AG08396 (cell line): ENCODE data around the gene SYNE2.
"Not testable (repeated sequence)": the region's sequence is repeated elsewhere in the genome, so short reads cannot be mapped to it uniquely, and the experiment has no call there.

Experiments used
- DNase-seq: peaks from one replicate; pipeline ENCODE4 v3.0.0; 2012; ENCODE audit warnings: low spot score, mixed read lengths

Gene SYNE2, protein sequence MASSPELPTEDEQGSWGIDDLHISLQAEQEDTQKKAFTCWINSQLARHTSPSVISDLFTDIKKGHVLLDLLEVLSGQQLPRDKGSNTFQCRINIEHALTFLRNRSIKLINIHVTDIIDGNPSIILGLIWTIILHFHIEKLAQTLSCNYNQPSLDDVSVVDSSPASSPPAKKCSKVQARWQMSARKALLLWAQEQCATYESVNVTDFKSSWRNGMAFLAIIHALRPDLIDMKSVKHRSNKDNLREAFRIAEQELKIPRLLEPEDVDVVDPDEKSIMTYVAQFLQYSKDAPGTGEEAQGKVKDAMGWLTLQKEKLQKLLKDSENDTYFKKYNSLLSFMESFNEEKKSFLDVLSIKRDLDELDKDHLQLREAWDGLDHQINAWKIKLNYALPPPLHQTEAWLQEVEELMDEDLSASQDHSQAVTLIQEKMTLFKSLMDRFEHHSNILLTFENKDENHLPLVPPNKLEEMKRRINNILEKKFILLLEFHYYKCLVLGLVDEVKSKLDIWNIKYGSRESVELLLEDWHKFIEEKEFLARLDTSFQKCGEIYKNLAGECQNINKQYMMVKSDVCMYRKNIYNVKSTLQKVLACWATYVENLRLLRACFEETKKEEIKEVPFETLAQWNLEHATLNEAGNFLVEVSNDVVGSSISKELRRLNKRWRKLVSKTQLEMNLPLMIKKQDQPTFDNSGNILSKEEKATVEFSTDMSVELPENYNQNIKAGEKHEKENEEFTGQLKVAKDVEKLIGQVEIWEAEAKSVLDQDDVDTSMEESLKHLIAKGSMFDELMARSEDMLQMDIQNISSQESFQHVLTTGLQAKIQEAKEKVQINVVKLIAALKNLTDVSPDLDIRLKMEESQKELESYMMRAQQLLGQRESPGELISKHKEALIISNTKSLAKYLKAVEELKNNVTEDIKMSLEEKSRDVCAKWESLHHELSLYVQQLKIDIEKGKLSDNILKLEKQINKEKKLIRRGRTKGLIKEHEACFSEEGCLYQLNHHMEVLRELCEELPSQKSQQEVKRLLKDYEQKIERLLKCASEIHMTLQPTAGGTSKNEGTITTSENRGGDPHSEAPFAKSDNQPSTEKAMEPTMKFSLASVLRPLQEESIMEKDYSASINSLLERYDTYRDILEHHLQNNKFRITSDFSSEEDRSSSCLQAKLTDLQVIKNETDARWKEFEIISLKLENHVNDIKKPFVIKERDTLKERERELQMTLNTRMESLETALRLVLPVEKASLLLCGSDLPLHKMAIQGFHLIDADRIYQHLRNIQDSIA (N-terminal part only)

DNA sequence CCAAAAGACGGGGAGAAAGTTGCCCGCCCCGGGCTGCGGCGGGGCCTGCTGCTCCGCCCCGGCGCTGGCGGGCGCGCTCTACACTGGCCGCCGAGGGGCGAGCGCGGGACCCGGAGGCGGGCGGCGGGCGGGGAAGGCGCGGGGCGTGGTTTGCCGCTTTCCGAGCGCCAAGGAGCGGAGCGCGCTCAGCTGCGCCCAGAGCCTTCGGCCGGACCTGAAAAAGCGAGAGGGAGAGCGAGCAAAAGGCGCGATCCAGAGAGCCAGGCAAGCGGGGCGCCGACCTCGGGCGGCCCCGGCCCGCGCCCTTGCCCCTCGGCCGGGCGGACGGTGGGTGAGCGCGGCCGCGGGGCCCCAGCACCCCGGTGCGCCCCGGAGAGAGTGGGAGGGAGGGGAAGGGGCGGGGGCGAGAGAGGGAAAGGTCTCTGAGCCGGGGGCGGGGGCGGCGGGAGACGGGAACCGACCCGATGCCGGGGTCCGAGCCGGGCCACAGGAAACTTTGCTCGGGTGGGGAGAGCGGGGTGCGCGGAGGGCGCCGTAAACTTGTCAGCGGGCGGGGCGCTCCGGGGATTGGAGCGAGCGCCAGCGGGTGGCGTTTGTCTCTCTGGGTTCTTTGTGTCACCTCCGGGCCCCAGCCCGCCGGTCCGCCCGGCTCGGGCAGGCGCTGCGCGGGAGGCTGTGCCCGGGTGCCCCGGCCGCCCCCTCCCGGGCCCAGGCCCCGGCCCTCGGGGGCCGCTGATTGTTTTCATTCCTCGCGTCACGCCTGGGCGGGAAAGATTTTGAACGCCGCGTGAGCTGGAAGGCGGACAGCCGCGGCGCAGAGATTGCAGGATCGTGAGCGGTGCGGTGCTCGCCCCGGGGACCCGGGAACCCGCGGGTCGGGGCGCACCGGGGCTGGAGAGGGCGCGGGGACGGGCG lies at the start of gene SYNE2:
Gene SYNE2, plus strand, starts transcription at position 188 of the 915 bp plus-strand sequence. CDS start 56,145 bp downstream, outside the sequence.
- DNase-seq = peak; percentile 91

DNA sequence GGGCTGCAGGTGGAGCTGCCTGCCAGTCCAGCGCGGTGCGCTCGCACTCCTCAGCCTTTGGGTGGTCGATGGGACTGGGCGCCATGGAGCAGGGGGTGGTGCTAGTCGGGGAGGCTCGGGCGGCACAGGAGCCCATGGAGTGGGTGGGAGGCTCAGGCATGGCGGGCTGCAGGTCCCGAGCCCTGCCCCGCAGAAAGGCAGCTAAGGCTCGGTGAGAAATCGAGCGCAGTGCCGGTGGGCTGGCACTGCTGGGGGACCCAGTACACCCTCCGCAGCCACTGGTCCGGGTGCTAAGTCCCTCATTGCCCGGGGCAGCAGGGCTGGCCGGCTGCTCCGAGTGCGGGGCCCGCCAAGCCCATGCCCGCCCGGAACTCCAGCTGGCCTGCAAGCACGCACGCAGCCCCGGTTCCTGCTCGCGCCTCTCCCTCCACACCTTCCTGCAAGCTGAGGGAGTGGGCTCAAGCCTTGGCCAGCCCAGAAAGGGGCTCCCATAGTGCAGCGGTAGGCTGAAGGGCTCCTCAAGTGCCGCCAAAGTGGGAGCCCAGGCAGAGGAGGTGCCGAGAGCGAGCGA lies 49.5 kb upstream of the SYNE2 start:
- DNase-seq = not testable (repeated sequence)

DNA sequence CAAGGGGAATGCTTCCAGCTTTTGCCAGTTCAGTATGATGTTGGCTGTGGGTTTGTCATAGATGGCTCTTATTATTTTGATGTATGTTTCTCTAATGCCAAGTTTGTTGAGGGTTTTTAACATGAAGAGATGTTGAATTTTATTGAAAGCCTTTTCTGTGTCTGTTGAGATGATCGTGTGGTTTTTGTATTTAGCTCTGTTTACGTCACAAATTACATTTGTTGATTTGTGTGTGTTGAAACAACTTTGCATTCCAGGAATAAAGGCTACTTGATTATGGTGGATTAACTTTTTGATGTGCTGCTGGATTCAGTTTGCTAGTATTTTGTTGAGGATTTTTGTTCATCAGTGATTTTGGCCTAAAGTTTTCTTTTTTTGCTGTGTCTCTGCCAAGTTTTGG lies 46.7 kb upstream of the SYNE2 start:
- DNase-seq = not testable (repeated sequence)

DNA sequence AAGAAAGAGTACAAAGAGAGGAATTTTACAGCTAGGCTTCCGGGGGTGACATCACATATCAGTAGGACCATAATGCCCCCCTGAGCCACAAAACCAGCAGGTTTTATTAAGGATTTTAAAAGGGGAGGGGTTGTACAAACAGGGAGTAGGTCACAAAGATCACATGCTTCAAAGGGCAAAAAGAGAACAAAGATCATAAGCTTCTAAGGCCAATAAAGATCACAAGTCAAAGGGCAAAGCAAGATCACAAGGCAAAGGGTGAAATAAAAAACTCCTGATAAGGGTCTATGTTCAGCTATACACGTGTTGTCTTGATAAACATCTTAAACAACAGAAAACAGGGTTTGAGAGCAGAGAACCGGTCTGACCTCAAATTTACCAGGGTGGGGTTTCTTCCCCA lies 41.1 kb upstream of the SYNE2 start:
- DNase-seq = not testable (repeated sequence)

DNA sequence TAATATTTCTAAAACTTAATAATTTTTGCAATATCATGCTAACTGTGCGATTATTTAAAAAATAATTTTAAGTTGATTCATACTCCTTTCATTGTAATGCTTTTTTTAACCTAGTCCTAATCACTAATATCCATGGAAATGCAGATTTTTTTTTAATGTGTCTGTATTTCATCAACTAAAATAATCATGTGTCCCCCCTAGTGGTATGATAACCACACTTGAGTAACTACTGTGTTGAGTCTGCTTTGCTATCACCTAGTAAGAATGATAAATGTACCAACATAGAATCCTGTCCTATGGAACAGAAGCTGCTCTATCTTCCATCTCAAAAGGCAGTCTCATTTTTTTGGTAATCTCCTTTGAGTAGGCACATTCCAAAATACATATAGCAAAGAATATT lies 19.1 kb upstream of the SYNE2 start:
- no peak for DNase-seq

DNA sequence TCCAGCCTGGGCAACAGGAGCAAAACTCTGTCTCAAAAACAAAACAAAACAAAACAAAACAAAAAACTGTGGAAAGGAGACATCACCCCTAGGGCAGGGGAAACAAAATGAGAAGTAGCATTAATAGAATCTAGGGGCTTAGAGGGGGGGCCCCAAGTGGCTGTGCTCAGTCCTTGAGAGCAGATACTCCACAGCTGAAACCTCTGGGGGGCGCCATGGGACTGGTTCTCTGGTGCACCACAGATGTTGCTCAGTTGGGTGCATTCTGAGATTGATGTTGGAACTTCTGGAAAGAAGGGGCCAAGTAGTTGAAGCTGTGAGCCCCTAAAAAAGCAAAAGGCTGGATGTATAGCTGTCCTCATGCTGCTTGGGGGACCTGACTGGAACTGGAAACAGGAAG lies 11.8 kb upstream of the SYNE2 start:
- no peak for DNase-seq

DNA sequence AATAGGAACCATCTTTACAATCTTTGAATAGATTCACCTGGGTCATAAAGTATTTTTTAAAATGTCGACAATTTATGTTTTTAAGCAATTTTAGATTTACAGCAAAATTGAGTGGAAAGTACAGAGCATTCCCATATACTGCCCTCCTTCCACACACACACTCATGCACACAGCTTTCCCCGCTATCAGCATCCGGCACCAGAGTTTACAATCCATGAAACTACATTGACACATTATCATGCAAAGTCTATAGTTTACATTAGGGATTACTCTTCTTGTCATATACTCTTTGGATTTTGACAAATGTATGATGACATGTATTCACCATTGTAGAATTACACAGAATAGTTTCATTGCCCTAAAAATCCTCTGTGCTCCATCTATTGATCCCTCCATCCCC lies 9.0 kb upstream of the SYNE2 start:
- no peak for DNase-seq

DNA sequence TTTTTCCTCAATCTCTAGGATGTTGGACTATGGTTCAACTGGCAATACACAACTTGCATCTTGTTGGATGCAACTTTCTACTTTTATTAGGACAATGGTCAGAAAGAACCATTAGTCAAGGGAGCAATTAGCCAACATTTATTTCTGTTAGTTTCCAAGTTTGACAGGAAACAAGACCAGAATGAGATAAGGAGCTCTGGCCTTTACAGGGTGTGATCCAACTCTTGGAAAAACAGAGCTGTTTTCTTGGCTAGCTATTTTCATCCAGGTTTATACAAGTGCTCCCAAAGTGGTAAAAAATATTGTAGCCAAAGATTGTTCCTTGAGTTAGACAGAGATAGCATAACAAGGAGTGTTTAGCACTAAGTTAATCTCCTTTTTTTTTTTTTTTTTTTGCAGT lies 3.9 kb upstream of the SYNE2 start:
- no peak for DNase-seq

DNA sequence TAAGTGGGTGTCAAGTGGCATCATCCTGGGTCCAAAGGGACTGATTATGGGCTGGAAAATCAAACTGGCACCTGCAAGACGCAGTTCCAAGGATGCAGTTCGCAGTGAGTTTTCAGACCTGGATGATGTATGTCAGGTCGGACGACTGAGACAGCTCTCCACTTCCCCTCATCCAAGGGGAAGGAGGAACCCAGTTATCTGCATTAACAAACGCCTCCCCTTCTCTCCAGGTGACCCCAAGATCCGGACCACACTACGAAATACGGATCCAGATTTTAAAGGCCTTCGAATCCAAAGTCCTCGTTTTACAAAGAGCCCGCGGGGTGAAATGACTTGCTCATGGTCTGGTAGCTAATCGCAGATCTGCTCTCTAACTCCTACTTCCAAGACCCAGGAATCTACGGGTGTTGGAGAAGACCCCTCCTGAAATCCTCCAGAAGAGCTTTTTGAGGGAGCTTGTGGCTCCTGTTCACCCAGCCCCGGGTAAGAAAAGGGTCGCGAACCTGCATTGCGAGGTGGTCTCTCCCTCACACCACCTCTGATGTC lies 460 bp upstream of the SYNE2 start:
- no peak for DNase-seq

DNA sequence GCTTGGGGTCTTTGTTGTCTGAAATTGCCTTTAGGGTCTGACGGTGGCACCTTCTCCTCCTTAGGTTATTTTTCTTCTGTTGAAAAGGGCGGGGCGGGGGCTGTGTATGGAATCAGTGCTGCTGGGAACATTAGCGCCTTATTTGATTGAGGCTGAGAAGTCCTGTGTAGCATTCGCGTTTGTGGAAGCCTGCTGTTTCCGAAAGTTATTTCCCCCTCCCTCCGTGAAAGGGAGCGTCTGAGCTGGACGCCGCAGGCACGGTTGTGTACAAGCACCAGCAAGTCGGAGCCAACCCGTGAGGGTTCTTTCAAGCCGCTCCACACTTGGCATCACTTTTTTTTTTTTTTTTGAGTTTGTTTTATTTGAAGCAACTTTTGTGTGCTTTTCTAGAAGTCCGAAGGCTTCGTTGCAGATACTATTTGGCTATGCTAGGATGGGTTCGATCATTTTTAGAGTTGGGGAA lies 1.1 kb downstream of the SYNE2 start:
- DNase-seq = peak; percentile 55

DNA sequence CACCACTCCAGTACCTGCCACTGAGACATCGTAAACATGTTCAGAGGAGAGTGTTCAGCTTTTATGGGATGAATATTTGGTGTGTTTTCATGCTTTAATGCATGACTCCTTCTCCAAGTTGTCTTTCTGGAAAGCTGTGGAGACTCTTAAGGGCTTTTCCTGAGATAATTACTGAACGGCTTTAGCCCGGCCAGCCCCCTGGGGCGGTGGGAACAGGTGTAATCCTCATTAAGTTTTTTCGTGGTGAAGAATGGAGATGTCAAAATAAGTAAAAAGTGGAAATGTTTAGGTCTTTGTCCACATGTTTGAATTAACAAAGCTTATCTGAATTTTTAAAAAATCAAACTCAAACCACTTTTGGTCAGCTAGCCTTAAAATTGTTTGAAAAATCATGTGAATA lies 1.5 kb downstream of the SYNE2 start:
- DNase-seq = no peak

DNA sequence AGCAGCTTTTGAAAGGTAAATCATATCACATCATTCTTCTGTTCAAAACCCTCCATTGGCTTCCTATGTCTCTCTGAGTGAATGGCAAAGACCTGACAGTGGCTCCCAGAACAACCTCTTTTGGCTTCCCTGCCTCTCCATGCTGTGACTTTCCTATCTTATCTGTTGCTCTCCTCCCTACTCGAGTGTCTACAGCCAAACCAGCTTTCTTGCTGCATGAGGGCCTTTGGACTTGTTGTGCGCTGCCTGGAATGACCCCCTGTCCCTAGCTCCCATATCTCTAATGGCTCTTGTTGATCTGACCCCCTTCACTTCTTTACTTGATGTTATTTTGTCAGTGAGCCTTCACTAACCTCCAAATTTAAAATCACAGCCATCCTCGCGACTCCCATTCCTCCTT lies 2.5 kb downstream of the SYNE2 start:
- no peak for DNase-seq

DNA sequence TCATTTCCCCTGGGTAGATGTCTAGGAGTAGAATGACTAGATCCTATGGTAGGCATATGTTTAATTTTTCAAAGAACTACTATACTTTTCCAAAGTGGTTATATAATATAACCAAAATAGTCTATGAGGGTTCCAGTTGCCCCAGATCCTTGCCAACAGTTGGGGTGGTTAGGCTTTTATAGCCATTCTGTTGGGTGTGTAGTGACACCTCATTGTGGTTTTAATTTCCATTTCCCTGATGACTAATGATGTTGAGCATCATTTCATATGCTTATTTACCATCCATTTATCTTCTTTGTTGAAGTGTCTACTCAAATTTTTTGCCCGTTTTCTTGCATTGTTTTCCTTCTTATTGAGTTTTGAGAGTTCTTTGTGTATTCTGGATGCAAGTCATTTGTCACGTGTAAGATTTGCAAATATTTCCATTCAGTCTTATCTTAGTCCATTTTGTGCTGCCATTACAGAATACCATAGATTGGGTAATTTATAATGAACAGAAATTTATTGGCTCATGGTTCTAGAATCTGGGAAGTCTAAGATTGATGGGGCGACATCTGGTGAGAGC lies 4.7 kb downstream of the SYNE2 start:
- DNase-seq = no peak

DNA sequence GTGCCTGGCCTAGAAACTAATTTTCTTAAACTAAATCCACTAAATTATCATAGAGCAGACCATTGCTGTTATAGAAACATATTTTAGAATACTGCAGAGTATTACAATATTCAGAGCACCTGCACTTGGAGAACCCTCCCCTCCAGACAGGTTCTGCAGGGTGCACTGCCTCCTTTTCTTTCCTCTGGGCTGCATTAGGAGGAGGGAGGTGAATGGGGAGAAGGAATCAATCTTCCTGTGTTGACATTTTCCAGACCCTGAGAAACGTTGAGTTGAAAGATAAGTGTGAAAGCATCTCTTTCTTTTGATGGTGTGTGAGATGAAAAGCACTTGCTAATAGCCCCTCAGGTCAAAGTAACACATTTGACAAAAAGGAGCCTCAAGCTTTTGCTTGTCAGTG lies 7.3 kb downstream of the SYNE2 start:
- no peak for DNase-seq

DNA sequence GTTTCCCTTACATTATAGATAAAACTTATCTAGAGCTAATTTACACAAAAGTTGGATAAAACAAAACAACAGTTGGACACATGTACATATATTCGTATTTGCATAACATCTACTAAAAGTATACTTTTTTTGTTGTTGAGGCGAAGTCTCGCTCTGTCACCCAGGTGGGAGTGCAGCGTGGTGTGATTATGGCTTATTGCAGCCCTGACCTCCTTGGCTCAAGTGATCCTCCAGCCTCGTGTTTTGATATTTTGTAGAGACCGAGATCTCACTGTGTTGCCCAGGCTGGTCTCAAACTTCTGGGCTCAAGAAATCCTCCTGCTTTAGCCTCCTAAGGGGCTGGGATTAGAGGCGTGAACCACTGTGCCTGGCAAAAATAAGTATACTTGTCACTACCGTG lies 9.4 kb downstream of the SYNE2 start:
- DNase-seq = no peak

DNA sequence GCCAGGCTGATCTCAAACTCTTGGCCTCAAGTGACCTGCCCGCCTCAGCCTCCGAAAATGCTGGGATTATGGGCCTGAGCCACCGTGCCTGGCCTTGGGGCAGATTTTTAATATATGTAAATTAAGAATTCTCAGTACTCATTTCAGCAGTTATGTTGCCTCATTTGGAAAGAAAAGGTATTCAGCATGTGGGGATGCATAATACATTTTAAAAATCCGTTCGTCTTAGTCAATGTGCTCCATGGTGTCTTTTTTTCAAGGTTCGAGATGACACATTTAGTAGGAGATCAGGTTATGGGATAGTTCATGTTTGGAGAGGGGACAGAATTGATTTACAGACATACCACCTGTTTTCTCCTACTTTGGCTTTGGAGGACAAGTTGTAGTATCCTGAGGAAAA lies 10.2 kb downstream of the SYNE2 start:
- no peak for DNase-seq

DNA sequence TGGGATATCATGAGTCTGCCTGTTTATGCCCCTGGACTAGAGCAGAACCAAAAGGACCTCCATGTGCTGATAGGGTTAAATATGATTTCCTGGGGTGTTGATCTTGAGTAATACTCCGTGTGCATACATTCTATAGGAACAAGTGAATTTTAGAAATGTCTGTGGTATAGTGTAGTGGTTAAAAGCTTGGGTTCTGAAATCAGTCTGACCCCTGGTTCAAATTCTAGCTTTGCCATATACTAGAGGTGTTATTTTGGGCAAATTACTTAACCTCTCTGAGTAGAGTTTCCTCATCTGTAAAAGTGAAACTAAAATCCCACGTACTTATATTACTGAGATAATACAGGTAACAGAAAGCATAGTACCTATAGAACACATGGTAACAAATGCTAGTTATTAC lies 12.0 kb downstream of the SYNE2 start:
- DNase-seq = not testable (repeated sequence)

DNA sequence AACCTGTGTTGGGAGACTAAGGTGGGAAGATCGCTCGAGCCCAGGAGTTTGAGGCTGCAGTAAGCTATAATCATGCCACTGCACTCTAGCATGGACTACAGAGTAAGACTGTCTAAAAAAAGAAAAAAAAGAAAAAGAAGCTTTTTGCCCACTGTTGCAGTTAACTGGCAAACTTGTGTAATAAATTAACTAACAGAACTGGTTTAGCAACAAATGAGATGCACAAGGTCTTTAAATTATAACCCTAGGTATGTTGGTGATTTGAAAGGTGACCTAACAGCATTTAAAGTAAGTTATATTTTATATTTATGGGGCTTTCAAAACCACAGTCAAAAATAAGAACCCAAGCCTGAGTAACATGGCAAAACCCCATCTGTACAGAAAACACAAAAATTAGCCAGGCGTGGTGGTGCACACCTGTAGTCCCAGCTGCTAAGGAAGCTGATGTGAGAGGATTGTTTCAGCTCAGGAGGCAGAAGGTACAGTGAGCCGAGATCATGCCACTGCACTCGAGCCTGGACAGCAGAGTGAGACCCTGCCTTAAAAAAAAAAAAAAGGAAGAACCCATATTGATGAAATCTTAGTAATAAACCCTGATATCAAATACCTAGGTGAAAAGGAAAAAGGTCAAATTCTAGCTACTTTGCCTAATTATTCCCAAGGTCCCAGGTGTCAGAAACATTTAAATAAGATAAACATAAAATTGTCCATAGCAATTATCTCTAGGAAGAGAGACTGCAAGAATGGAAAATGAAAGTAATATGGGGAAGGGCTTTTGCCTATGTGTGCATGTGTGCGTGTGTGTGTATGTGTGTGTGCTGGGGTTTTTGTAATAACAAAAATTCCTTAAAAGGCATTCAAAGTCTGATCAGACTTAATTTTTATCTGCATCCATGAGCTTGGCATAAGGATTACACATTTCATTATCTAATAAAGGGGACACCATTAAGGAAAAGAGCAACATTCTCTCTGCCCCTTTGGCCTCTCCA lies 15.4 kb downstream of the SYNE2 start:
- DNase-seq = no peak
